Activated T-cell treated with anti-CD3 and anti-CD28 coated beads, Interleukin-2, amount 50 U/mL, for 1 hour (primary cell): ENCODE measurements around the gene RAC2.
"Not testable (repeated sequence)": the region's sequence is repeated elsewhere in the genome, so short reads cannot be mapped to it uniquely, and the experiment has no call there.

Experiments used
- DNase-seq: peaks from one replicate; pipeline ENCODE4 v3.0.0-alpha.2; 2020

RAC2 gene

GRCh38 chr22:37203354-37204044, 40.6 kb downstream of the RAC2 start:
- DNase-seq, result peak; percentile 16

DNA sequence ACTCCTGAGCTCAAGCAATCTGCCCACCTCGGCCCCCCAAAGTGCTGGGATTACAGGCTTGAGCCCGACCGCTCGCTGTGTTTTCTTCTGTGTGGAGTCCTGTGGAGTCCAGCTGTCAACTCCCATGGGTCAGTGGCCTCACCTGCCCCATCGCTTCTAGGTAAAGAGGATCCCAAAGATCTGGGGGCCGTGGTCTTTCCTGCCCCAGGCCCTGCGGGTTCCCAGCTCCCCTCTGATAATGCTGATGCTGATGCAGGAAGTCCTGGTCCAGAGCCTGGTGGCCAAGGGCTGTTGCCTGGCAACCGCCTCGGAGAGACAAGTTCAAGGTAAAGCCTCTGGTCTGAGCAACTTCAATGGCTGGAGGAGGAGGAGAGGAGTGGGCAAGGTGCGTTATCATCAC, 41.4 kb downstream of the RAC2 start:
- DNase-seq, result no peak

- peak; percentile 13 for DNase-seq
Measured at GRCh38 chr22:37202001-37202555, 42.0 kb downstream of the RAC2 start.

DNA sequence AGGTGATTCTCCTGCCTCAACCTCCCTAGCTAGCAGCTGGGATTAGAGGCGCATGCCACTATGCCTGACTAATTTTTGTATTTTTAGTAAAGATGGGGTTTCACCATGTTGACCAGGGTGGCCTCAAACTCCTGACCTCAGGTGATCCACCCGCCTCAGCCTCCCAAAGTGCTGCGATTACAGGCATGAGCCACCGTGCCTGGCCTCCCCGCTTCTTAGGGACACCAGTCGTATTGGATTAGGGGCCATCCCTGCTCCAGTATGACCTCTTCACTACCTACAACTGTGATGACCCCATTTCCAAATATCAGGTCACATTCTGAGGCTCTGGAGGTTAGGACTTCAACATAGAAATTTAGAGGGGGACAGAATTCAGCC, 42.6 kb downstream of the RAC2 start:
- DNase-seq, result not testable (repeated sequence)

- no peak for DNase-seq
Measured at GRCh38 chr22:37199760-37200108, 44.3 kb downstream of the RAC2 start.

GRCh38 chr22:37199103-37199759, 44.8 kb downstream of the RAC2 start:
- DNase-seq, result peak; percentile 100

DNA sequence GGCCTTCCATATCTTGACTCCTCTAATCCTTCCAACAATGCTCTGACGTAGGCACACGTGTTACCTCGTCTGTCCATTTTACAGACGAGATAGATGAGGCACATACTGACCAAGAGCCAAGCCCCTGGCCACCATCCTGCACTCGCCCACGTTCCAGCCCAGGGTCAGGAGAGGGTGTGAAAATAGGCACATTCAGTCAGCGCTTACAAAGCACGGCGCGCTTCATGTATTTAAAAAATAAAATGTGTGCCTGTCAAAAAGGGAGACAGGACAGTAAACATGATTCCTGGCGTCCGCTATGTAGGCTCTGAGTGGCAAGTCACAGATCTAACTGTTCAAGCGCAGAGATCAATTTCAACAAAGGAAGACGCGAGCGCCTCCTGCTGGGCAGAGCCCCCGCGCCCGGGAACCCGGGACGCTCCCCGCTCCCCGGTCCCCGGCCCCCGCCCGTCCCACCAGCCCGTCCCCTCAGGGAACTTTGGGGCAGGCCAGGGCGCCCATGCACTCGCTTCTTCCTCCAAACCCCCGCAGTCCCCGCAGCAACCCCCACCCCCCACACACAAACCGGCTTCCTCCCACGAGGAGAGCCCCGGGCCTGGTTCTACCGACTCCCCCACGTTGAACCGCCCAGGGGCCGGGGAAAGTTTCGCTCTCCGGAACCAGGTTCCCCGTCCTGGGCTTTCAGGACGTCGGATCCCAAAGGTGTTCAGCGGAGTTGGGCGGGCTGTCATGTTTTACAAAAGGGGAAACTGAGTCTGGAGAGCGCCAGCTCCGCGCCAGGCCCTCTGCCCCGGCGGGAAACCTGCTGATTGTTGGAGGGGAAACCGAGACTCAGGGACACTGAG, 45.6 kb downstream of the RAC2 start:
- peak; percentile 96 for DNase-seq

DNA sequence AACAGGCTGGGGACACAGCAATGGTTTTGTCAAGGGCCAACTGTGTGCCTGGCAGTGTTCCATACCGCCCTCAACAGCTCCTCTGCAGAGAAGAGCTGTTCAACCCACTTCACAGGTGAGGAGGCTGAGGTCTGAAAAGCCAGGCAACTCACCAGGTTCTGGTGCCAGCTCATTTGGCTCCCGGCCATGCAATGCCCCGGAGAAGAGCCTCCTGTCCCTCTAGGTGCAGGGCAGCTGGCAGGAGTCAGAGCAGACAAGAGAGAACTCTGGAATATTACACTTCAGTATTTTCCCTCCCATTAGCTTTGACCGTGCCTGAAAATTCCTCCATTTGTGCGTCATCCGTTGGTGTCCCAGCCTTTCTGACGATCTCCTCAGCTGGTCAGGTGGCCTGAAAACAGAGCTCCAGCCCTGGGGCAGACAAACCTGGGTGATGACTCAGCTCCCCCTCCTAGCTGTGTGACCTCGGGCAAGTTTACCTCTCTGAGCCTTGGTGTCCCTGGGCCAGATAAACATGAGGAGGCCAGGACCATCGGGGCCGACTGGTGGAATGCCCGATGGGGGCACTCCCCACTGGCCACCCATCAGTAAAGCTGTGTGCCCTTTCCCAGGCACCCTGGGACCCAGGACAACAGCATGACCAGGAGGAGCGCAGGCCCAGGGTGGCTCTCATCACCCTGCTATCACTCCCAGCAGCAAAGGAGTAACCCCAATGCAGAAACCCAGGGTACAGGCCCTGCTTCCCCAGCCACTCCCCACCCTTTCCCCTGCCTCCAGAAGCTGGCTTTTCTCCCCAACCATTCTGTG, 46.4 kb downstream of the RAC2 start:
- no peak for DNase-seq

GRCh38 chr22:37196539-37197450, 47.3 kb downstream of the RAC2 start:
- no peak for DNase-seq

GRCh38 chr22:37195921-37196320, 48.1 kb downstream of the RAC2 start:
- DNase-seq, result no peak

GRCh38 chr22:37194750-37195149, 49.3 kb downstream of the RAC2 start:
- DNase-seq, result no peak

GRCh38 chr22:37193629-37194191, 50.4 kb downstream of the RAC2 start:
- peak; percentile 23 for DNase-seq

GRCh38 chr22:37192741-37193140, 51.3 kb downstream of the RAC2 start:
- DNase-seq, result no peak

- no peak for DNase-seq
Measured at GRCh38 chr22:37192204-37192603, 51.9 kb downstream of the RAC2 start.

DNA sequence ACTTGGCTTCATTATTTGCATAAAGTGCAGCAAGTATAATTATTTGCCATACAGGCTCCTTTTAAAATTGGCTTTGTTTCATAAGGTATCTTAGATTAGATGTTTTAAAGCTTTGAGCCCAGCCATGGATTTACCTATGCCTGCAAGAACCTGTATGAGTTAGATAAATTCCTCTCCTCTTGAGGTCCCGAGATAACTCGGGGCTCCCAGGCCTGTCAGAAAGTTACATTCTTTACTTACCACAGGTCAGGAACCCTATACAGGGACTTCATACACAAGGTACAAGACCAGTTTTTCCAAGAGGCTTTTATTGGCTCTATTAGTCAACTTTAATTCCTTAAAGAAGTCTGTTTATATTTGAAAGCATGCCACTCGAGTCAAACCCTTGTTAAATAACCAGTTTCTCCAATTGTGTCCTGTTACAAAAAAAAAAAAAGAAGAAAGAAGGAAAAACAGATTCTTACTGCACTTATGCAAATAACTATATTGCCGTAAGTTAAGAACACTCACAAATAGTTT, 53.7 kb downstream of the RAC2 start:
- no peak for DNase-seq

DNA sequence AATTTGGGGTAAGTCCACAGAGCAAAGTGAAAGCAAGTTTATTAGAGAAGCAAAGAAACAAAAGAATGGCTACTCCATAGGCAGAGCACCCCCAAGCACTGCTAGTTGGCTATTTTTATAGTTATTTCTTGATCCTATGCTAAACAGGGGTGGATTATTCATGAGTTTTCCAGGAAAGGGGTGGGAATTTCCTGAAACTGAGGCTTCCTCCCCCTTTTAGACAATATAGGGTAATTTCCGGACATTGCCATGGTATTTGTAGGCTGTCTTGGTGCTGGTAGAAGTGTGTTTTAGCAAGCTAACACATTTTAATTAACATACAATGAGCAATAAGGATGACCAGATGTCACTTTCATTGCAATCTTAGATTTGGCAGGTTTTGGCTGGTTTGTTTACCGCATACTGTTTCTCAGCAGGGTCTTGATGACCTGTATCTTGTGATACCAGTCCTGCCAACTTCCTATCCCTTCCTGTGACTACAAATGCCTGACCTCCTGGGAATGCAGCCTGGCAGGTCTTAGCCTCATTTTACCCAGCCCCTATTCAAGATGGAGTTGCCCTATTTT, 55.1 kb downstream of the RAC2 start:
- no peak for DNase-seq

DNA sequence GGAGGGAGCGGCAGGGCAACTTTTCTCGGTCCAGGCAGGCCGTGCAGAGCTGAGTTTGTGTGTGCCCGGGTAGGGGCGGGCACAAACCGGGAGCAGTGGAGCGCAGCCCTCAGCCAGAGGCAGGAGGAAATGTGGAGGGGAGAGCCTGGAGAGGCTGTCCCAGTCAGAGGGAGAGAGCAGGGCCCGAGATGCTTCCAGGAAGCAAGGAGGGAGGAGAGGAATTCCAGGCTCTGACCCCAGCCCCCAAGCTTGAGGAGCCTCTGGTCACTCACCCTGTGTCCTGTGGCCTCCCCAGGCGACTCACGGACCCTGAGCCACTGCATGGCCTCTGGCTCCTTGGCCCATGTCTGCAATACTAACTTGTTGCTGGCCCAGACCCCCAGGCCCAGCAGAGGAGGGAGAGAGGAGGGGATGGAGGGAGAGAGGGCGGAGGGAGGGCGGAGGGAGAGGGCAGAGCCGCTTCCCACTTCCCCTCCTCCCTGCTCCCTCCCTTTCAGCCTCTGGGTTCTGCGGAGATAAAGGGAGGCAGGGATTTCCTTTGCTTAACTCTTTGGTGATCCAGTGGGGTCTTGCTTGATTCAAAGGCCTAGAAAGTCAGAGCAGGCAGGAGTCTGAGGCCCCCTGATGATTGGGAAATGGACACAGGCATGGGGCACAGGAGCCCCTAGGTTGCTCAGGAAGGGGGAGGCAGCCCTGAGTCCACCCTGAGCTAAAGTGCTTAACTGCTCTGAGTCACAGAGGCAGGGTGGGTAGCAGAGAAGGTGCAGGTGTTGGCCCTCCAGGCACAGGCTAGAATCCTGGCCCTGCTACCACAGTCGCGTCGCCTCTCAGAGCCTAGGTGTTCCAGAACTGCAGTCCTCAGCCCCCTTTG, 55.9 kb downstream of the RAC2 start, which contains the start of gene C1QTNF6:
TSS of gene C1QTNF6 (minus strand) at position 357 of the 871 bp plus-strand sequence. CDS start at position 323, 34 bp downstream.
- no peak for DNase-seq

GRCh38 chr22:37187552-37187890, 56.5 kb downstream of the RAC2 start:
- DNase-seq, result no peak

GRCh38 chr22:37186997-37187522, 57.0 kb downstream of the RAC2 start:
- DNase-seq, result no peak
